HS-27A (cell line): ENCODE results near the gene RNF183.
A peak's percentile ranks its signal among the peaks of the same experiment; 100 is the strongest.
"Not testable (repeated sequence)": the region's sequence is repeated elsewhere in the genome, so short reads cannot be mapped to it uniquely, and the experiment has no call there.

Experiments used
- DNase-seq: peaks from one replicate; pipeline ENCODE4 v3.0.0-alpha.2; 2012; ENCODE audit warnings: low read depth, missing footprints

Gene RNF183

GRCh38 chr9:113316030-113316429 lies 12.9 kb upstream of the RNF183 start:
- no peak for DNase-seq

GRCh38 chr9:113315231-113315630 lies 12.1 kb upstream of the RNF183 start:
- no peak for DNase-seq

DNA sequence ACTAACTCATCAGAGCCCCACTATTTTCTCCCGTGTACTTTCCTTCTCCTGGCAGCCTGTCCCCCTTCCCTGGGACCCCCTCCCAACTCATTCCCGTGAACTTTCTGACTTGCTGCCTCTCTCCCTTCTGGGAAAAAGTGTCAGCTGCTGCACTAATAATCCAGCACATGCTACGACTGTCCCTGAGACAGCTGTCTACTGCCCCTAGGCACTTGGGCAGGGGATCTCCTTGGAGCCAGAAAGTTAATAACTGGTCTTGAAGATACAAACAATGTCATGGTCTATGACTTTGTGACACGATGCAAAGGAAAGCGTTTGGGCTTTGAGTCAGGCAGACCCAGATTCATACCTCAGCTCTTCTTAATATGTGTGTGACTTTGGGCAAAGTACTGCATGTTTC lies 10.1 kb upstream of the RNF183 start:
- no peak for DNase-seq

- DNase-seq: no peak
Observed at GRCh38 chr9:113311961-113312360, 8.8 kb upstream of the RNF183 start.

DNA sequence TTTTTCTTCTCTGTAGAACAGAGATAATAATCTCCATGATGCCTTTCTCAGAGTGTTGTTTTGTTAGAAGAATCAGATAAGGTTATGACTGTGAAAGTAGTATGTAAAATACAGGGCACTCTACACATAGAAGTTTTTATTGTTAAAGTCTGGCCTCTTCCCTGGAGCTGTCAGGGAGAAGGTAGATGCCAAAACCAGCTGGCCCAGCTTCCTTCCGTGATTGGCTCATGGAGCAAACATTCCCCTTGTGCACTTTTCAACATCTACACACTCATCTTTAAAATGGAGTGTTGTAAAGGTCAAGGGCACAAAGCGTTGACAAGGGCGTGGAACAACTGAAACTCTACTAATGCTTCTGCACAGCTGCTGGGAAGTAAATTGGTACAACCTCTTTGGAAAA lies 7.4 kb upstream of the RNF183 start:
- no peak for DNase-seq

GRCh38 chr9:113309204-113309813 lies 6.1 kb upstream of the RNF183 start:
- DNase-seq: no peak

GRCh38 chr9:113307396-113307975 lies 4.3 kb upstream of the RNF183 start:
- no peak for DNase-seq

DNA sequence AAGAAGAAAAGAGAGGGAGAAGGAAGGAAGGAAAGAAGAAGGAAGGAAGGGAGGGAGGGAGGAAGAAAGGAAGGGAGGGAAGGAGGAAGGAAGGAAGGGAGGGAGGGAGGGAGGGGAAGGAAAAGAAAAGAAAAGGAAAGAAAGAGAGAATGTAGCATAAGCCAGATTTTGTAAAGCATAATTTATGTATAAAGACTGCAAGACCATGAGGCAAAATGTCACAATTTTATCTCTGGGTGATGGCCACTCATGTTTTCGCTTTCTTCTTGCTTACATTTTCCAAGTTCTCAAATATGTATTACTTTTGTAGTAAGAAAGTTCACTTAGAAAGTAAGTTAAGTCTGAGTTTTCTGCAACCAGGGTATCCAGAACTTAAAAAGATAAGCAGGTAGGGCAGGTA lies 3.4 kb upstream of the RNF183 start:
- no peak for DNase-seq

DNA sequence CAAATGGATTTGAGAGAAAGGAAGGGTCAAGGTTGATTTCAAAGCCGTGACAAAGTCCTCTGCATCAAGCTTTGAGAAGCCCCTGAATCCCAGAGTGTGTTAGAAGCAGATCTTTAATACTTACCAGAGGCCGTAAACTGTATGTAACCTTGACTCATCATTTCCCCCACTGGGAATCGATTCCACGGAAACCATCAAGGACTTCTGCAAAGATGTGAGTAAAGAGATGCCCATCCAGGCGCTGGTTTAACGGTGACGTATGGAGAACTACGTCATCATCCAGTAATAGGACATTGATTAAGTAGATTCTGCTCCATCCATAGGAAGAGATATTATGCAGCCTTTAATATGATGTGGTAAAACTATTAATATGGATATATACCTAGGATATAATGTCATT lies 1.6 kb downstream of the RNF183 start:
- no peak for DNase-seq

DNA sequence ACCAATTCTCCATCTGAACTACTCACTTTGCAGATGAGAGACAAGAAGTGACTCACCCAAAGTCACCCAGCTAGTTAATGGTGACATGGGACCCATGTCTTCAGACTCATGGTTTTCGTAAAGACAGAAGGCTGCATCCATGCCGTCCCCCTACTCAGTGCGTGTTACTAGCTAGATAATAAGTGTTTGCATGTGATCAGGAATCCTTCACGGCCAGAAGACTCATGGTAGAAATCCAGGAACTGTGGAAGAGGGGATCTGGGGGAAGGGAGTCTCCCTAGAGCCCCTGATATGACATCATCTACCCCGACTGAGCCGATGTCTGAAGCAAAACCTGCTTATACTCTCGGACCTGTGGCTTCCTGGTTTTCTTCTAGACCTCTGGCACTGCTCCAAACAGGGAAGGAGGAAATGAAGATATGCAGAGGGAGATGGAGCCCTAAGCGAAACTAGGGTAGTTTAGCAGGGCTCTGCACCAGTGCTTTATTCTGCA lies 3.3 kb downstream of the RNF183 start:
- no peak for DNase-seq

DNA sequence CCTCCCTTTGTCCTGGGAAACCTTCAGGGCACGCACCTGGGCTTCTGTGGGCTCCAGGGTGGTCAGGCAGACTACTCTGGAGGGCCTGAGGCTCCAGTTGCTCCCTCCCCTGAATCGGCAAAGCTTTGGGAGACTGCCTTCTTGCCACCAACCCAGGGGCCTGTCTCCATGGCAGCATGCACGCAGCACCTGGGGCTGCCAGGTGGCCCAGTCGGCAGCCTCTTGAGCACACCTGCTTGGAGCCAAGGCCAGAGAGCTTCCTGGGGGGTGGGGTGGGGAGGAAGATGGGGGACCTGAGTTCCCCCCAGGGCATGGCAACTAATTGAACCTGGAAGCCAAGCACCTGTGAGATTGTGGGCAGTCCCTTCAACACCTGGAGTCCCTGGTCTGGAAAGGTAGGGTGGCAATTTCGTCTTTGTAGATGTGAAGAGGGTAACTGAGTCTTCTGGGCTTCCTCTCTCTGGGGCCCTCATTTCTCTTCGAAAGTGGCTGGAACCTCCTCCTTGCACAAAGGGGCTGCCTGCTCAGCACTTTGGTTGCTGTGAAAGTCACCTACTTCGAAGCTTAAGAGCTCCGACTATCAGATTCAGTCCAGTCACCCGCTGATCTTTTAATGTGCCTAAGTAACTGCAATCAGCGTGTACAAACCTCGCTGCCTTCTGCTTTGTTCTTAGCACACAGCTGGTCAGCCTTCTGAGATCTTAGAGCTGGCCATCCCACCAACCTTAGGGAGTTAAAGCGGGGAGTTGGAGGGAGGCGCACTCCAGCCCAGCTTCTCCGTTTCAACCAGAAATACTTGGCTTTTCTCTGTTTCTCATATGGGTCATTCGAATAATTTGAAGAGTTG lies 4.0 kb downstream of the RNF183 start:
- no peak for DNase-seq

DNA sequence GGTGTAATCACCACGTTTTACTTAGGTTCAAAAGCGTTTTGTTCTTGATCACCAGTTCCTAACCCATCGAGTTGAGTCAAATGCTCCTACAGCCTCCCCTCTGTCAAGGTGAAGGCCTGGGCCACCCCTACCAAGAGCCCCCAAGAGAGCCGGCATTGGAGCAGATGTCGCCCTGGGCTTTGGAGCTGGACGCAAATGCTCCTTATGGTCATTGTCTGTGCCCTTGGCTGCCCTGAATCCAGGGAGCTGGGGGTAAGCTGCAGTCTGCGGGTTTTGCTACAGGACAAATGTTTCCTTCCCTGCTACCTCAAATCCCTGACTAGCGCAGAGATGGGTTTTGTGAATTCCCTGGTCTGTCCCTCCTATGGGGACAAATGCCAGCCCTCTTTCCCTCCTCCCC lies 4.9 kb downstream of the RNF183 start:
- DNase-seq: no peak

DNA sequence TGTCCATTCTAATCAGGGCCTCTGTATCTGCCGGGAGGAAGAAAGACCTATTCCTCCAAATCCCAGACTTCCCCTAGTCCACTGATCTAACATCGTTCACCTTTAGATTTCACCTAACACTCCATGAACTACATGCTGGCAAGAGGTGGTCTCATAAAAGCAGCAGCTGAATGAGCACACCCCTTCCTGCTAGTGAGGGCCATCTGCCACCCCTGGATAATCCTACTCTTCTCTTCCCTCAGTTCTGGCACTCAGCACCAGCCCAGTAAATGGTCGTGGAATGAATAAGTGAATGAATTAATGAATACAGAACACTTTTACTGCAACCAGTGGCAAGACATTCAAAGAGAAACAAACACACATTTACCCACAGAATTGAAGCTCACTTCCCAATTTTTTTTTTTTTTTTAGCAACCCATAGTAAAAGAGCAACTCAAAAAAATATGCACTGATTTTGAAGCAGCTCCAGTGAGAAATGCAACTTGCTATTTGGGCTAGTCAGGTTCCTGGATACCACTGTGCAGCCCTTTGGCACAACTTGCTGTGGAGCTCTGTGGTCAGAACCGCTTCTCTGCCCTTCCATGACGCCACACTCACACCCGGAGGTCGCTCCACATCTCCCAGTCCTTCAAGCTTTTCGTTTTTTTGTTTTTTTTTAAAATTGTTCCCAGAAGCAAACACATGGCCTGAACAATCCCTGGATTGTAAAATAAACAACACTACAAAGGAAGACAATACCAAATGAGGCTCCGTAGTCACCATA lies 6.2 kb downstream of the RNF183 start:
- DNase-seq: no peak

DNA sequence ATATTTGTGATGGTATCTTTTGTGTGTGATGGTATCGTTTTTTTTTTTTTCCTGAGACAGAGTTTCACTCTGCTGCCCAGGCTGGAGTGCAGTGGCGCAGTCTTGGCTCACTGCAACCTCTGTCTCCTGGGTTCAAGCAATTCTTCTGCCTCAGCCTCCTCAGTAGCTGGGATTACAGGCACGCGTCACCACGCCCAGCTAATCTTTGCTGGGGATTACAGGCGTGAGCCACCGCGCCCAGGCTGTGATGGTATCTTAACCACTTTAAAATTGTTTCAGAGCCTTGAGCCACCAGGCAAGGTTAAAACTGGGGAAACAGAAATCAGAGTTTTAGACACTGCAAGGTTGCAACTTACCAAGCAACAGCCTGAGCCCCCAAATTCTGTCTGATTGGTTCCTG lies 6.9 kb downstream of the RNF183 start:
- DNase-seq: not testable (repeated sequence)

DNA sequence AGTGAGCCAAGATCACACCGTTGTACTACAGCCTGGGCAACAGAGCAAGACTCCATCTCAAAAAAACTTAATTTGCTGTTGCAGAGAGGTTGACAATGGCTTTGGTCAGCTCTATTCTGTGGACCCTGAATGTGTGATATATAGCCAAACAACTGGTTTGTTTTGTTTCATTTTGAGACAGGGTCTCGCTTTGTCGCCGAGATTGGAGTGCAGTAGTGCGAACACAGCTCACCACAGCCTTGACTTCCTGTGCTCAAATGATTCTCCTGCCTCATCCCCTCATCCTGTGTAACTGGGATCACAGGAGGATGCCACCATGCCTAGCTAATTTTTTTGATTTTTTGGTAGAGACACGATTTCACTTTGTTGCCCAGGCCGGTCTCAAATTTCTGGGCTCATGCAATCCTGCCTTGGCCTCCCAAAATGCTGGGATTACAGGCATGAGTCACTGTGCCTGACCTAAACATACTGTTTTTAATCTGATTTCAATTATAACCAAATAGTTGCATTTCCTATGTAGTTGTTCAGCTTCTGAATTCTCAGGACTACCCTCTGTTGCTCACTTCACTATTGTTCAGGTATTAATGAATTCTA lies 9.8 kb downstream of the RNF183 start:
- DNase-seq: no peak

DNA sequence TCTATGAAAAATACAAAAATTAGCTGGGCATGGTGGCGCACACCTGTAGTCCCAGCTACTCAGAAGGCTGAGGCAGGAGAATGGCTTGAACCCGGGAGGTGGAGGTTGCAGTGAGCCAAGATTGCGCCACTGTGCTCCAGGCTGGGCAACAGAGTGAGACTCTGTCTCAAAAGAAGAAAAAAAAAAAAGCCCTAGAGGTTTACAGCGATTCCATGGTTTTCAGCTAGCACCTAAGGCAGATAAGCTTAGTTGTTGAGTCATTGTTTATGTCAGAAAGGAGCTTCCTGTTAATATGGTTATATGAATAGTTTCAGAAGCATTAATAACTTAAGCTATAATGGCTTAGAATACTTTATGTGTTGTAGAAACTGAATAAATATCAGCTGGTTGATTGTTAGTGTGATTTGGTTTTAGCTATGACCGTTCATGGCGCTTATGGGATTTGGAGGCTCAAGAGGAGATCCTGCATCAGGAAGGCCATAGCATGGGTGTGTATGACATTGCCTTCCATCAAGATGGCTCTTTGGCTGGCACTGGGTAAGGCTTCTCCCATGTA lies 13.0 kb downstream of the RNF183 start:
- no peak for DNase-seq

- DNase-seq: no peak
Observed at GRCh38 chr9:113289091-113289490, 14.1 kb downstream of the RNF183 start.

- no peak for DNase-seq
Observed at GRCh38 chr9:113281356-113281755, 21.8 kb downstream of the RNF183 start.

DNA sequence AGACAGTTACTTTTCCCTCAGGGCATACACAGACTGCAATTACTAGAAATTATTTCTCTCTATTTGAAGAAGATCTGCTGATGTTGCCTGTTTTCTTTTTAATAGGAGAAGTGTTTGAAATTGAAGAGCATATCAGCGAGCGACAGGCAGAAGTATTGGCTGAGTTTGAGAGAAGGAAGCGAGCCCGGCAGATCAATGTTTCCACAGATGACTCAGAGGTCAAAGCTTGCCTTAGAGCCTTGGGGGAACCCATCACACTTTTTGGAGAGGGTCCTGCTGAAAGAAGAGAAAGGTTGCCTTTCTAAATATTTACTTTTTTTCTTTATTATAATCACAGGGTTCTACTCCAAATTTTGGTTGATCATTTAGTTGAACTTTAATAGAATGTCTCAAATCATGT lies 24.3 kb downstream of the RNF183 start:
- no peak for DNase-seq

DNA sequence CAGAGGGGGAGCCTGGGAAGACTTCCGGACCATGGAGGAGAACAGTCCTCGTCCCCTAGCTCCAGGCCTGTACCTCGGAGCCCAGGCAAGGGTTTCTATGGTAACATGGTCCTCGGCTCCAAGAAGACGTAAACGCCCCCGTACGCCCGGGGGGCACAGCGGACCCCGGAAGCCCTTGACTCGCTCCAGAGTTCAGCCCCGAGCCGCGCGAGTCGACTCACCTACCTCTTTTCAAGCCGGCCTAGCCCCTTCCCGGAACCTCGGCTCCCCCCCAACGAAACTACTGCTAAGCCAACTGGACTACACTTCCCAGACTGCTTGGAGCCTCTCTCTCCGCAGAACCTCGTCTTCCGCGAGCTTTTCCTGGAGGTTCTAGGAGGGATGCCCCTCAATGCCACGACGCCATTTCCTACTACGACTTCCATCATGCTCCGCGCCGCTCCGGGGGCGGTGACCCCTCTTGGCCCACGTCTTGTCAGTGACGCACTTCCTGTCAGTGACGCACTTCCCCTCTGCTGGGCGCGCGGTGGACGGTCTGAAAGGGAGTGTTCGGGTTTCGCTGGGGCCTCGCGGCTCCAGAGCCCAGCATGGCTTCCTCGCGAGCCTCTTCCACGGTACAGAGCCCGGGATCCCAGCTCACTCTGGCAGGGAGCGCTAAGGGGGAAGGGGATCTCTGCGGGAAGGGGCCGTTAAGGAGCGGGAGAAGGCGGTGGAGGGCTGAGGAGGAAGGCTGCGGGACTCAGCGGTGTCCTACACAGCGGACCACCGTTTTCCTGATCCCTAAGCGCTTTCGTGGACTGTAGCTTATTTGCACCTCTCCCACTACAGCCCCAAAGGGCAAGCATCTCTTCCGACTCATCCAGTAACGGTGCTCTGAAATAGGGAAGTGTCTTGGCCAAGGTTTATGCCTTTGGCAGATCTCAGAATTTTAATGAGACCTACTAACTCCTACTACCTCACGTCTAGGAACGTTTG lies 27.7 kb downstream of the RNF183 start, which contains the start of the genes CDC26 and PRPF4:
Gene CDC26, minus strand, starts transcription at position 416 of the 975 bp plus-strand sequence. CDS start 3,065 bp downstream, outside the sequence.
Gene PRPF4, plus strand, starts transcription at position 502 of the 975 bp plus-strand sequence. Its CDS starts 86 bp downstream, at position 588.
- peak; percentile 91 for DNase-seq
